ENCODE measurements around the gene EPC2.

DNA sequence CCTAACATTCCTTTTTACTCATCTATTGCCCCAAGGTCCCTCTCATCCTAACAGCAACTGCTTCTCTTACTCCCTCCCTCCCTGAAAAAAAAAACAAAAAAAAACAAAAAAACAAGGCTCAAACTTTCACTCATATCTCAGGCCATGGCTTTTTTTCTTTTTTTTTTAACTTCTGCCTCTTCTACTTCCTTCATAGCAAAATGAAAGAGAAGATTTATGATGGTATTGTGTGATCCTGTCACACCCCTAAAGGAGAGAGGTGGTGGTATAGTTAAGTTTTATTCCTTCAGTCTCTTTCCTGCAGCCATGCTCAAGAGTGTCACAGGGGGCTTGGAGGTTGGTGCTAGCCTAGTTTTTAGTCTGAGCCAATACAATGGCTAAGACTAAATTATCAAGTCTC lies 21.5 kb upstream of the EPC2 start:
- TF ChIP-seq EP300 (IDR thresholded peaks at IDR 0.05): no peak
- no peak for TF ChIP-seq POLR2AphosphoS5 (IDR thresholded peaks at IDR 0.05)
- TF ChIP-seq, protein P1, sequence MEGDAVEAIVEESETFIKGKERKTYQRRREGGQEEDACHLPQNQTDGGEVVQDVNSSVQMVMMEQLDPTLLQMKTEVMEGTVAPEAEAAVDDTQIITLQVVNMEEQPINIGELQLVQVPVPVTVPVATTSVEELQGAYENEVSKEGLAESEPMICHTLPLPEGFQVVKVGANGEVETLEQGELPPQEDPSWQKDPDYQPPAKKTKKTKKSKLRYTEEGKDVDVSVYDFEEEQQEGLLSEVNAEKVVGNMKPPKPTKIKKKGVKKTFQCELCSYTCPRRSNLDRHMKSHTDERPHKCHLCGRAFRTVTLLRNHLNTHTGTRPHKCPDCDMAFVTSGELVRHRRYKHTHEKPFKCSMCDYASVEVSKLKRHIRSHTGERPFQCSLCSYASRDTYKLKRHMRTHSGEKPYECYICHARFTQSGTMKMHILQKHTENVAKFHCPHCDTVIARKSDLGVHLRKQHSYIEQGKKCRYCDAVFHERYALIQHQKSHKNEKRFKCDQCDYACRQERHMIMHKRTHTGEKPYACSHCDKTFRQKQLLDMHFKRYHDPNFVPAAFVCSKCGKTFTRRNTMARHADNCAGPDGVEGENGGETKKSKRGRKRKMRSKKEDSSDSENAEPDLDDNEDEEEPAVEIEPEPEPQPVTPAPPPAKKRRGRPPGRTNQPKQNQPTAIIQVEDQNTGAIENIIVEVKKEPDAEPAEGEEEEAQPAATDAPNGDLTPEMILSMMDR (IDR thresholded peaks at IDR 0.05): no peak
- TF ChIP-seq POLR2A (IDR thresholded peaks at IDR 0.05): no peak

Data from sigmoid colon (tissue), 4 donors.